SHP77 treated with DMSO at 0.1 percent for 48 hours (cell line): ENCODE measurements around the gene TRIM8.
A peak's percentile ranks its signal among the peaks of the same experiment; 100 is the strongest.
"Not testable (repeated sequence)": the region's sequence is repeated elsewhere in the genome, so short reads cannot be mapped to it uniquely, and the experiment has no call there.

Source experiments
- DNase-seq: peaks from one replicate; lab custom pipeline; 2025; lab: John Stamatoyannopoulos, UW

TRIM8 gene

GRCh38 chr10:102670871-102671434, 26.7 kb downstream of the TRIM8 start:
- no peak for DNase-seq

GRCh38 chr10:102673236-102673818, 29.0 kb downstream of the TRIM8 start:
- DNase-seq: no peak

- peak; percentile 67 for DNase-seq
These were observed 29.7 kb downstream of the TRIM8 start for GRCh38 chr10:102673819-102674511.

- DNase-seq: no peak
These were observed 30.3 kb downstream of the TRIM8 start for GRCh38 chr10:102674566-102674965.

- no peak for DNase-seq
These were observed 30.9 kb downstream of the TRIM8 start for GRCh38 chr10:102675011-102675665.

- peak; percentile 3 for DNase-seq
These were observed 31.6 kb downstream of the TRIM8 start for GRCh38 chr10:102675666-102676533.

GRCh38 chr10:102676534-102677315, 32.4 kb downstream of the TRIM8 start:
- DNase-seq: no peak

- no peak for DNase-seq
These were observed 33.2 kb downstream of the TRIM8 start for GRCh38 chr10:102677331-102678067.

GRCh38 chr10:102678068-102678400, 33.8 kb downstream of the TRIM8 start:
- no peak for DNase-seq

GRCh38 chr10:102678842-102679289, 34.6 kb downstream of the TRIM8 start:
- peak; percentile 87 for DNase-seq

- no peak for DNase-seq
These were observed 35.3 kb downstream of the TRIM8 start for GRCh38 chr10:102679596-102679995.

GRCh38 chr10:102681696-102682095, 37.4 kb downstream of the TRIM8 start:
- DNase-seq: no peak

GRCh38 chr10:102682416-102682815, 38.1 kb downstream of the TRIM8 start:
- no peak for DNase-seq

- no peak for DNase-seq
These were observed 38.7 kb downstream of the TRIM8 start for GRCh38 chr10:102682981-102683380.

- DNase-seq: no peak
These were observed 39.5 kb downstream of the TRIM8 start for GRCh38 chr10:102683736-102684135.

- DNase-seq: no peak
These were observed 47.2 kb downstream of the TRIM8 start for GRCh38 chr10:102691285-102692066.

- DNase-seq: not testable (repeated sequence)
These were observed 51.1 kb downstream of the TRIM8 start for GRCh38 chr10:102695401-102695800.

GRCh38 chr10:102696736-102697135, 52.5 kb downstream of the TRIM8 start:
- no peak for DNase-seq

GRCh38 chr10:102698894-102699293, 54.6 kb downstream of the TRIM8 start:
- no peak for DNase-seq

- DNase-seq: no peak
These were observed 57.0 kb downstream of the TRIM8 start for GRCh38 chr10:102701272-102701671.
